DND-41 (cell line): ENCODE data around the gene ACOXL.

ENCODE experiments used
- ATAC-seq: fragments of 200-7000 bp; cut with Tn5 transposase; 3 replicates; pipeline ENCODE4 v1.9.1; 2021; ENCODE audit warnings: low read depth; ENCODE audit not compliant: insufficient read depth
- DNase-seq: peaks from one replicate; pipeline ENCODE4 v3.0.0-alpha.2; 2020
- H2AFZ ChIP-seq: 2 replicates; pipeline ENCODE4 v1.6.0; 2012; ENCODE audit warnings: low read depth, low read length
- H3K27ac ChIP-seq: 2 replicates; pipeline ENCODE4 v1.5.1; 2012; ENCODE audit warnings: low read length, inconsistent platforms
- H3K27me3 ChIP-seq: fragments of 200-600 bp; sonication (generic); 2 replicates; pipeline ENCODE4 v1.6.0; 2012; ENCODE audit warnings: low read length, mild to moderate bottlenecking, inconsistent platforms; ENCODE audit not compliant: insufficient read depth, poor library complexity
- H3K36me3 ChIP-seq: 2 replicates; pipeline ENCODE4 v1.5.1; 2012; ENCODE audit warnings: low read length, inconsistent platforms; ENCODE audit not compliant: insufficient read depth
- H3K4me1 ChIP-seq: 2 replicates; pipeline ENCODE4 v1.5.1; 2012; ENCODE audit warnings: mild to moderate bottlenecking, low read length; ENCODE audit not compliant: insufficient read depth
- H3K4me2 ChIP-seq: 2 replicates; pipeline ENCODE4 v1.6.0; 2012; ENCODE audit warnings: mild to moderate bottlenecking, moderate library complexity, low read length, inconsistent platforms; ENCODE audit not compliant: insufficient read depth
- H3K4me3 ChIP-seq, 2 experiments: fragments of 200-600 bp in 1 of 2; shearing (Covaris generic) in 1 of 2; 2 replicates each; pipeline ENCODE4 v1.5.1; 2012 to 2016; ENCODE audit warnings: inconsistent platforms in 2 of 2, low read length in 2 of 2, mild to moderate bottlenecking in 2 of 2, low read depth in 1 of 2, moderate library complexity in 1 of 2
- H3K79me2 ChIP-seq: 2 replicates; pipeline ENCODE4 v1.6.0; 2012; ENCODE audit warnings: low read length, inconsistent platforms; ENCODE audit not compliant: insufficient read depth
- H3K9ac ChIP-seq: 2 replicates; pipeline ENCODE4 v1.6.0; 2012; ENCODE audit warnings: low read depth, mild to moderate bottlenecking, inconsistent platforms, low read length, moderate library complexity
- H3K9me3 ChIP-seq: 2 replicates; pipeline ENCODE4 v1.5.1; 2012; ENCODE audit warnings: low read length, moderate library complexity, mild to moderate bottlenecking, inconsistent platforms; ENCODE audit not compliant: insufficient read depth, severe bottlenecking
- H4K20me1 ChIP-seq: 2 replicates; pipeline ENCODE4 v1.6.0; 2012; ENCODE audit warnings: low read length; ENCODE audit not compliant: insufficient read depth
- CTCF ChIP-seq: IDR thresholded peaks from 2 replicates; pipeline ENCODE4 v1.5.1; 2012; ENCODE audit warnings: borderline replicate concordance, low read length, moderate library complexity, mild to moderate bottlenecking; ENCODE audit not compliant: poor library complexity, severe bottlenecking; ENCODE audit errors: extremely low read depth
- EZH2 ChIP-seq: IDR thresholded peaks from 3 replicates; pipeline ENCODE4 v1.6.1; 2012; ENCODE audit warnings: borderline replicate concordance, low read depth, mild to moderate bottlenecking, moderate library complexity, low read length, inconsistent platforms; ENCODE audit not compliant: severe bottlenecking

The ACOXL gene

GRCh38 chr2:111142101-111142500 lies 409.7 kb downstream of the ACOXL start:
- H3K4me3 ChIP-seq = no peak overlapping the region
- no peak overlapping the region for H3K4me2 ChIP-seq
- DNase-seq (no peak), ATAC-seq (no peak)
- no peak overlapping the region for H3K27ac ChIP-seq
- peaks cover 29% of the 10 kb centered on the region; the same call in 1 of the 2 replicates for H4K20me1 ChIP-seq
- H3K27me3 ChIP-seq = no peaks in the 10 kb centered on the region
- H3K79me2 ChIP-seq = peaks cover 83% of the 10 kb centered on the region
- peaks cover 78% of the 10 kb centered on the region for H3K36me3 ChIP-seq
- H3K9me3 ChIP-seq = no peaks in the 10 kb centered on the region
- H3K4me1 ChIP-seq = peaks cover 9% of the 10 kb centered on the region
- TF ChIP-seq EZH2 (no peak), CTCF (no peak)
- no peak overlapping the region for H2AFZ ChIP-seq
- no peak overlapping the region for H3K9ac ChIP-seq

- Histone ChIP-seq H3K36me3 (peaks cover 77% of the 10 kb centered on the region), H3K27me3 (no peaks in the 10 kb centered on the region), H2AFZ (no peak overlapping the region), H3K4me3 (no peak overlapping the region), H4K20me1 (peaks cover 25% of the 10 kb centered on the region; the same call in 1 of the 2 replicates), H3K4me2 (no peak overlapping the region), H3K9me3 (no peaks in the 10 kb centered on the region), H3K79me2 (peaks cover 84% of the 10 kb centered on the region), H3K9ac (no peak overlapping the region), H3K27ac (peak overlapping the region; percentile 24; the same call in 1 of the 2 replicates), H3K4me1 (peaks cover 9% of the 10 kb centered on the region)
- DNase-seq (no peak), ATAC-seq (no peak)
- TF ChIP-seq EZH2 (no peak), CTCF (no peak)
Observed at GRCh38 chr2:111143107-111143842, 410.9 kb downstream of the ACOXL start.

GRCh38 chr2:111143843-111144198 lies 411.4 kb downstream of the ACOXL start:
- no peak for ATAC-seq
- no peak for DNase-seq
- H3K27ac ChIP-seq = no peak overlapping the region
- no peak overlapping the region for H3K9ac ChIP-seq
- H4K20me1 ChIP-seq = peaks cover 25% of the 10 kb centered on the region; the same call in 1 of the 2 replicates
- no peak overlapping the region for H3K4me3 ChIP-seq
- H3K27me3 ChIP-seq = no peaks in the 10 kb centered on the region
- H3K79me2 ChIP-seq = peaks cover 84% of the 10 kb centered on the region
- no peak overlapping the region for H3K4me2 ChIP-seq
- H3K4me1 ChIP-seq = peaks cover 9% of the 10 kb centered on the region
- TF ChIP-seq EZH2 = no peak
- TF ChIP-seq CTCF = no peak
- no peaks in the 10 kb centered on the region for H3K9me3 ChIP-seq
- peaks cover 75% of the 10 kb centered on the region for H3K36me3 ChIP-seq
- no peak overlapping the region for H2AFZ ChIP-seq
